AG04450 (cell line): Measurements from ENCODE around the gene CNTNAP2. TPM values are rescaled to one million over a fixed set of nuclear protein-coding genes. Genes with fewer than 3 reads are reported as not detected.

Experiments used
- CTCF ChIA-PET: fragments of 300-600, 350-600 bp; formaldehyde crosslinking; extraction: SDS; loops from one replicate; lab custom pipeline; 2022; ENCODE audit warnings: antibody characterized with exemption, inconsistent platforms; lab: Charles Lee
- POLR2A ChIA-PET: fragments of 350-600 bp; formaldehyde crosslinking; extraction: SDS; loops from one replicate; lab custom pipeline; 2021; ENCODE audit warnings: antibody characterized with exemption, inconsistent platforms; lab: Yijun Ruan, JAX
- DNase-seq: peaks from one replicate; pipeline ENCODE4 v3.0.0-alpha.2; 2011; ENCODE audit warnings: low read depth, low spot score
- H3K27ac ChIP-seq: one replicate; pipeline ENCODE4 v1.5.1; 2012; ENCODE audit warnings: low read depth, low read length, control low read depth
- H3K27me3 ChIP-seq: one replicate; pipeline ENCODE4 v1.6.0; 2012; ENCODE audit warnings: low read length; ENCODE audit not compliant: control insufficient read depth, insufficient read depth
- H3K4me3 ChIP-seq: 2 replicates; pipeline ENCODE4 v1.5.1; 2011; ENCODE audit warnings: mild to moderate bottlenecking, low read depth, low read length, control low read depth
- H3K9me3 ChIP-seq: 2 replicates; pipeline ENCODE4 v1.5.1; 2012; ENCODE audit warnings: low read length; ENCODE audit not compliant: control insufficient read depth, insufficient read depth
- polyA plus RNA-seq: library from polyadenylated mRNA; depleted of rRNA; stranded (reverse); fragments of >200 nt; gene quantifications from 2 replicates; pipeline ENCODE4 v1.2.3, GENCODE V29; 2011
- TF ChIP-seq, protein P1 (sequence below): IDR thresholded peaks from 2 replicates; pipeline ENCODE4 v1.5.1; 2011; ENCODE audit warnings: low read depth, low read length, control low read depth, inconsistent platforms

Gene CNTNAP2
- polyA plus RNA-seq, 1 experiment: not detected

DNA sequence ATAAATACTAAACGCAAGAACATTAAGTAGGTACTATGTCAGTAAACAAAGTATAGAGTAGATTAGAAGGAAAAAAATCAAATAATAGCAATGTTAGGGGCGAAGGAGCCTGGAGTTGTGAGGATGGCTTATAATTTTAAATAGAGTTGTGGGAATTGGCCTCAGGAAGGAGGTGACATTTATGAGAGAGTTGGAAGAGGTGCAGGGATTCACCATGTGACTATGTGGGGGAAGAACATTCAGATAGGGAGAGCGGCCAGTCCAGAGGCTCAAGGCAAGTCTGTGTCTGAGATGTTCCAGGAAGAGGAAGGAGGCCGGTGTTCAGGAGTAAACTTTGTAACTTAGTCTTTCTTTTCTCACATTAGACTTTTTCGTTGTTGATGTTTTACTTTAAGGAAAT, 1695.3 kb downstream of the CNTNAP2 start:
- TF ChIP-seq, protein P1, sequence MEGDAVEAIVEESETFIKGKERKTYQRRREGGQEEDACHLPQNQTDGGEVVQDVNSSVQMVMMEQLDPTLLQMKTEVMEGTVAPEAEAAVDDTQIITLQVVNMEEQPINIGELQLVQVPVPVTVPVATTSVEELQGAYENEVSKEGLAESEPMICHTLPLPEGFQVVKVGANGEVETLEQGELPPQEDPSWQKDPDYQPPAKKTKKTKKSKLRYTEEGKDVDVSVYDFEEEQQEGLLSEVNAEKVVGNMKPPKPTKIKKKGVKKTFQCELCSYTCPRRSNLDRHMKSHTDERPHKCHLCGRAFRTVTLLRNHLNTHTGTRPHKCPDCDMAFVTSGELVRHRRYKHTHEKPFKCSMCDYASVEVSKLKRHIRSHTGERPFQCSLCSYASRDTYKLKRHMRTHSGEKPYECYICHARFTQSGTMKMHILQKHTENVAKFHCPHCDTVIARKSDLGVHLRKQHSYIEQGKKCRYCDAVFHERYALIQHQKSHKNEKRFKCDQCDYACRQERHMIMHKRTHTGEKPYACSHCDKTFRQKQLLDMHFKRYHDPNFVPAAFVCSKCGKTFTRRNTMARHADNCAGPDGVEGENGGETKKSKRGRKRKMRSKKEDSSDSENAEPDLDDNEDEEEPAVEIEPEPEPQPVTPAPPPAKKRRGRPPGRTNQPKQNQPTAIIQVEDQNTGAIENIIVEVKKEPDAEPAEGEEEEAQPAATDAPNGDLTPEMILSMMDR: no peak
- ChIA-PET POLR2A (no interaction called here), CTCF (no interaction called here)
- H3K27ac ChIP-seq: no peak overlapping the region
- no peaks in the 10 kb centered on the region for H3K27me3 ChIP-seq
- no peak for DNase-seq
- no peak overlapping the region for H3K4me3 ChIP-seq
- H3K9me3 ChIP-seq: no peaks in the 10 kb centered on the region

DNA sequence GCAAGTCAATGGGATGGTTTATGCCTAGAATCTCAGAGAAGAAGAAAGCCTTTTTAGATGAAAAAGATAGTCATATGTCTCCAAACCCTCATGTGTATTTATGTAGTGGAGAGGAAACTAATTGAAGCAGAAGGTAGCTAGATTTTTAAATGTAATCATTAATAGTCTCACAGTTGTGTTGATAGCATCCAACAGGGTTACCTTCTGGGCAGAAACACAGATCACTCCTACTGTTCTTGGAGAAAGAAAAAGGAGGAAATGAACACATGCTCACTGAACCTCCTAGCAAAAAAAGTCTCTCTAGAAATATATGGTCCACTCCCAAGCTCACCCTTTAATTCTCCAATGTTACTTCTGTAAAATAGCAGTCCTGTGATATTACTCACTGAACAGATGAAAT, 1696.7 kb downstream of the CNTNAP2 start:
- no peak for DNase-seq
- Histone ChIP-seq H3K27me3 (no peaks in the 10 kb centered on the region), H3K9me3 (no peaks in the 10 kb centered on the region), H3K27ac (no peak overlapping the region), H3K4me3 (no peak overlapping the region)
- TF ChIP-seq, protein P1: no peak
- POLR2A ChIA-PET: no interaction called here
- CTCF ChIA-PET: no interaction called here

DNA sequence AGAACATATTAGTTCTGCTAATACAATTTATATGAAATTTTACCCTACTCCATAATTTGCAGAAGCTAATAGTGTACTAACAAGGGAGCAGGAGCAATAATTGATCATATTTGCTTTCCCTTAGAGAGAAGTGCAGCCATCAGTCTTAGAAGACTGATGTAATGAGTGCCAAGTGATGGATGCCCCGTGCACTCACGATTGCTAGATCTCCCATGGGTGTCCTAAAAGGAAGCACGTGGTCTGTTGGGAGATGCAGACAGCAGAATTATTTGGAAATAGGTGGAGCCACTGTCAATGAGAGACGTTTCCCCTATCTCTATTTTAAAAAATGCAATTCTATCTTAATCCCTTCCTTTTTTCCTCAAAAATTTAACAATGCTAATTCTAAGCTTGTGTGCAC, 1701.7 kb downstream of the CNTNAP2 start:
- Histone ChIP-seq H3K27me3 (no peaks in the 10 kb centered on the region), H3K4me3 (no peak overlapping the region), H3K9me3 (no peaks in the 10 kb centered on the region), H3K27ac (no peak overlapping the region)
- ChIA-PET POLR2A (no interaction called here), CTCF (no interaction called here)
- TF ChIP-seq, protein P1: no peak
- no peak for DNase-seq

DNA sequence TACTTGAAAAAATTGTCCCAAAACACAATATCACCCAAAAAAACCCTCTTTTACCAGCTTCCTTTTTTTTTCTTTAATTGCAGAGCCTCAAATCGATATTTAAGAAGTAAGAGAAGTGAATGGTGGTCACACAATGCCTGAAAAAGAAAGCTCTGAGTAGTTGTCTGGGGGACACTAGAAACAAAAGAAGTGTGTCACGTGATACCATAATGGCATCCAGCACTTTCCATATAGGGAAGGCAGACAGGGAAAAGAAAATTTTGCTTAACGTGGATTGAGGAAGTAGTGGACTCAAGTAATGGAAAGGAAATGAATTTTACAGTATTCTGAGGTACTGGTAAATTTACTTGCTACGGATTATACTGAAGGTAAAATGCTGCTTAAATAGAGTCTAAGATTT, 1708.1 kb downstream of the CNTNAP2 start:
- Histone ChIP-seq H3K27me3 (no peaks in the 10 kb centered on the region), H3K27ac (no peak overlapping the region), H3K9me3 (no peaks in the 10 kb centered on the region), H3K4me3 (no peak overlapping the region)
- CTCF ChIA-PET: no interaction called here
- POLR2A ChIA-PET: no interaction called here
- TF ChIP-seq, protein P1: no peak
- no peak for DNase-seq

DNA sequence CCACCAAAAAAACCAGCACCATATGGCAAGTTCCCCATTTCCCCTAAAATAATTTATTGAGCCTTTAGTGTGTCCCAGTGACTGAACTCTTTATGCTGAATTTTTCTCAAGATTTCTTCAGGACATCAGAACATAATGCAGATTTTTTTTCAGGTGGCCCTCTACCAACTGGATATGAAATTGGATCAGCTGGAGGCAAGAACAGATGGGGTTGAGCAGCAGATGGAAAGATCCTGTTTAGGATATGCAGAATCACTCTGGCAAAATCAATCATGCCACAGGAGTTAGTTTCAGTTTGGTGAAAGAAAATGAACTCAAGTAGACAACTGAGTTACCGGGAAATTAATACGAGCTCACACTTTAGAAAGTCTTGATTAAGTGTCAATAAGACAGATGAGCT, 1712.4 kb downstream of the CNTNAP2 start:
- TF ChIP-seq, protein P1: no peak
- Histone ChIP-seq H3K4me3 (no peak overlapping the region), H3K27me3 (no peaks in the 10 kb centered on the region), H3K9me3 (peaks cover 6% of the 10 kb centered on the region; the same call in 1 of the 2 replicates), H3K27ac (no peak overlapping the region)
- no peak for DNase-seq
- ChIA-PET CTCF (no interaction called here), POLR2A (no interaction called here)
